Kidney (tissue), 14 donors: Measurements from ENCODE around the gene ZNF581. TPM values are rescaled to one million over a fixed set of nuclear protein-coding genes. Genes with fewer than 3 reads are reported as not detected.
A peak's percentile ranks its signal among the peaks of the same experiment; 100 is the strongest.

Experiments used
- DNase-seq, 5 donors: peaks; one replicate each; pipeline ENCODE4 v3.0.0-alpha.2; 2013 to 2020
- FAIRE-seq: peaks from 2 replicates; lab custom pipeline; 2012; peaks lifted over from hg19 to GRCh38; lab: Jason Lieb, UNC
- H3K27ac ChIP-seq, 2 donors: one replicate each; pipeline ENCODE4 v1.7.0; 2013; ENCODE audit warnings: low read depth in 2 of 2, low read length in 2 of 2, inconsistent platforms in 1 of 2
- H3K27me3 ChIP-seq: one replicate; pipeline ENCODE4 v1.7.1; 2013; ENCODE audit warnings: low read length, inconsistent platforms; ENCODE audit not compliant: control insufficient read depth, insufficient read depth
- H3K36me3 ChIP-seq, 3 donors: one replicate each; pipeline versions ENCODE4 v1.7.0 to v1.7.1; 2013; ENCODE audit warnings: low read length in 3 of 3, control low read depth in 1 of 3, inconsistent platforms in 1 of 3; ENCODE audit not compliant: insufficient read depth in 3 of 3, control insufficient read depth in 2 of 3
- H3K4me1 ChIP-seq, 3 donors: one replicate each; pipeline versions ENCODE4 v1.7.0 to v1.7.1; 2013; ENCODE audit warnings: low read length in 3 of 3, inconsistent platforms in 1 of 3, low read depth in 1 of 3; ENCODE audit not compliant: control insufficient read depth in 2 of 3, insufficient read depth in 2 of 3
- H3K4me3 ChIP-seq, 3 donors: one replicate each; pipeline versions ENCODE4 v1.7.0 to v1.8.1; 2013; ENCODE audit warnings: low read length in 3 of 3, control low read depth in 1 of 3, inconsistent platforms in 1 of 3
- H3K9ac ChIP-seq, 3 donors: one replicate each; pipeline versions ENCODE4 v1.7.0 to v1.7.1; 2013; ENCODE audit warnings: low read length in 3 of 3, control low read depth in 1 of 3, inconsistent platforms in 1 of 3
- H3K9me3 ChIP-seq, 3 donors: one replicate each; pipeline versions ENCODE4 v1.7.0 to v1.7.1; 2013; ENCODE audit warnings: low read length in 3 of 3, control low read depth in 1 of 3, inconsistent platforms in 1 of 3; ENCODE audit not compliant: control insufficient read depth in 2 of 3, insufficient read depth in 1 of 3
- intact Hi-C: fragments of 100-400 bp; cut with DNase I; formaldehyde crosslinking; loops from one replicate; pipeline ENCODE4 v1.11.1; 2022
- polyA plus RNA-seq: library from polyadenylated mRNA; stranded (reverse); fragments of 350-450 nt; fragmentation: Illumina TruSeq; extraction: RNeasy Lipid Tissue Mini Kit (QIAGEN cat#74804); gene quantifications from one replicate; pipeline ENCODE4 v1.2.3, GENCODE V29; 2014; ENCODE audit warnings: low read depth, low replicate concordance; ENCODE audit not compliant: insufficient read depth
- total RNA-seq: library from RNA; stranded (reverse); fragmentation: NEBNext Ultra II Directional; extraction: Animal tissue kit (Norgen Biotek cat#: 25700); gene quantifications from one replicate; pipeline ENCODE4 v1.2.1, GENCODE V29; 2021
- TF ChIP-seq, protein P1 (sequence below): IDR thresholded peaks from 3 replicates; pipeline ENCODE4 v1.5.1; 2012; ENCODE audit warnings: mild to moderate bottlenecking, moderate library complexity, borderline replicate concordance; ENCODE audit not compliant: insufficient read depth; ENCODE audit errors: extremely low read depth
- donor health status: control.
- donor health status: control.
- donor health status: control.
- donor health status: control.
- donor health status: control.
- donor health status: DM: yes; HTN: yes; CAD: no.
- donor health status: Normal renal cell carcinoma (clear cell type).

ZNF581 gene
- total and polyA plus RNA-seq, 2 donors from 2014 or later: 22.0 to 23.6 TPM

- intact Hi-C loops: no loop called here
- H3K36me3 ChIP-seq: peaks cover 0 to 3% (median 0%) of the 10 kb centered on the region in 3 donors
- H3K4me1 ChIP-seq: peaks cover 0 to 12% (median 0%) of the 10 kb centered on the region in 3 donors
- TF ChIP-seq, protein P1, sequence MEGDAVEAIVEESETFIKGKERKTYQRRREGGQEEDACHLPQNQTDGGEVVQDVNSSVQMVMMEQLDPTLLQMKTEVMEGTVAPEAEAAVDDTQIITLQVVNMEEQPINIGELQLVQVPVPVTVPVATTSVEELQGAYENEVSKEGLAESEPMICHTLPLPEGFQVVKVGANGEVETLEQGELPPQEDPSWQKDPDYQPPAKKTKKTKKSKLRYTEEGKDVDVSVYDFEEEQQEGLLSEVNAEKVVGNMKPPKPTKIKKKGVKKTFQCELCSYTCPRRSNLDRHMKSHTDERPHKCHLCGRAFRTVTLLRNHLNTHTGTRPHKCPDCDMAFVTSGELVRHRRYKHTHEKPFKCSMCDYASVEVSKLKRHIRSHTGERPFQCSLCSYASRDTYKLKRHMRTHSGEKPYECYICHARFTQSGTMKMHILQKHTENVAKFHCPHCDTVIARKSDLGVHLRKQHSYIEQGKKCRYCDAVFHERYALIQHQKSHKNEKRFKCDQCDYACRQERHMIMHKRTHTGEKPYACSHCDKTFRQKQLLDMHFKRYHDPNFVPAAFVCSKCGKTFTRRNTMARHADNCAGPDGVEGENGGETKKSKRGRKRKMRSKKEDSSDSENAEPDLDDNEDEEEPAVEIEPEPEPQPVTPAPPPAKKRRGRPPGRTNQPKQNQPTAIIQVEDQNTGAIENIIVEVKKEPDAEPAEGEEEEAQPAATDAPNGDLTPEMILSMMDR: no peak
- DNase-seq: no peak
- FAIRE-seq: no peak
- no peak overlapping the region for H3K27ac ChIP-seq
- no peaks in the 10 kb centered on the region for H3K27me3 ChIP-seq
- no peaks in the 10 kb centered on the region for H3K9me3 ChIP-seq
- no peak overlapping the region for H3K9ac ChIP-seq
- no peak overlapping the region for H3K4me3 ChIP-seq
Measured at GRCh38 chr19:55609326-55609725, 34.1 kb upstream of the ZNF581 start.

- DNase-seq (no peak), FAIRE-seq (no peak)
- Histone ChIP-seq H3K9me3 (no peaks in the 10 kb centered on the region), H3K36me3 (peaks cover 0 to 3% (median 0%) of the 10 kb centered on the region in 3 donors), H3K9ac (no peak overlapping the region), H3K4me1 (peaks cover 0 to 7% (median 0%) of the 10 kb centered on the region in 3 donors), H3K27me3 (no peaks in the 10 kb centered on the region), H3K4me3 (no peak overlapping the region), H3K27ac (no peak overlapping the region)
- TF ChIP-seq, protein P1: no peak
- intact Hi-C loops: loop anchor here (10.0 kb wide), 1 partner anchor 347 kb away; no protein-coding TSS in a partner anchor
Measured at GRCh38 chr19:55611300-55611982, 32.0 kb upstream of the ZNF581 start.

- no peak overlapping the region for H3K27ac ChIP-seq
- no peak overlapping the region for H3K4me3 ChIP-seq
- H3K9me3 ChIP-seq: no peaks in the 10 kb centered on the region
- no peaks in the 10 kb centered on the region for H3K27me3 ChIP-seq
- H3K4me1 ChIP-seq: no peaks in the 10 kb centered on the region
- FAIRE-seq: no peak
- intact Hi-C loops: loop anchor here (10.0 kb wide), 1 partner anchor 347 kb away; no protein-coding TSS in a partner anchor
- TF ChIP-seq, protein P1: no peak
- no peak for DNase-seq
- peaks cover 0 to under 1% (median 0%) of the 10 kb centered on the region in 3 donors for H3K36me3 ChIP-seq
- peak overlapping the region in 1 of 3 donors; percentile 17 for H3K9ac ChIP-seq
Measured at GRCh38 chr19:55611983-55612645, 31.3 kb upstream of the ZNF581 start.
